ENCODE results near the gene VSTM1. TPM values are rescaled to one million over a fixed set of nuclear protein-coding genes. Genes with fewer than 3 reads are reported as not detected.

The VSTM1 gene
- total and polyA plus RNA-seq, 2 experiments from 2014 or later = not detected

GRCh38 chr19:54011507-54012211 is 52.0 kb downstream of the VSTM1 start:
- no peak for DNase-seq (ENCODE audit: low spot score)
- H3K4me2 ChIP-seq = no peak overlapping the region
- TF ChIP-seq EZH2 (IDR thresholded peaks at IDR 0.05; ENCODE audit: borderline replicate concordance) (no peak), EZH2phosphoT487 (IDR thresholded peaks at IDR 0.05; ENCODE audit: low read depth, severe bottlenecking, unreplicated experiment) (no peak), CTCF (IDR thresholded peaks at IDR 0.05; ENCODE audit: poor library complexity) (no peak)
- H2AFZ ChIP-seq = no peak overlapping the region
- no peaks in the 10 kb centered on the region for H4K20me1 ChIP-seq (ENCODE audit: insufficient read depth, poor library complexity, severe bottlenecking)
- H3K4me3 ChIP-seq = no peak overlapping the region
- H3K36me3 ChIP-seq (replicated peaks; ENCODE audit: insufficient read depth, low read depth) = no peaks in the 10 kb centered on the region
- no peaks in the 10 kb centered on the region for H3K27me3 ChIP-seq
- no peaks in the 10 kb centered on the region for H3K9me2 ChIP-seq (replicated peaks; ENCODE audit: insufficient read depth)
- H3K4me1 ChIP-seq (ENCODE audit: insufficient read depth) = no peaks in the 10 kb centered on the region
- no peak overlapping the region for H3K27ac ChIP-seq
- no peaks in the 10 kb centered on the region for H3K79me2 ChIP-seq
- WGBS (ENCODE audit: low lambda C conversion rate, missing lambda C conversion rate) = 64% methylated on average over 23 of the region's 36 CpGs
- H3K9me3 ChIP-seq (ENCODE audit: low read depth) = no peaks in the 10 kb centered on the region

- WGBS (ENCODE audit: low lambda C conversion rate, missing lambda C conversion rate) = 91% methylated on average over 6 of the region's 6 CpGs
- no peaks in the 10 kb centered on the region for H3K27me3 ChIP-seq
These were observed 53.2 kb downstream of the VSTM1 start for GRCh38 chr19:54010474-54010873.

GRCh38 chr19:54009440-54009839 is 54.3 kb downstream of the VSTM1 start:
- H3K4me2 ChIP-seq = no peak overlapping the region
- H2AFZ ChIP-seq = no peak overlapping the region

More at GRCh38 chr19:54010474-54010873, 53.2 kb downstream of the VSTM1 start:
- Histone ChIP-seq H3K36me3 (replicated peaks; ENCODE audit: insufficient read depth, low read depth) (no peaks in the 10 kb centered on the region), H3K4me1 (ENCODE audit: insufficient read depth) (no peaks in the 10 kb centered on the region), H3K4me3 (no peak overlapping the region), H3K4me2 (no peak overlapping the region), H3K9me2 (replicated peaks; ENCODE audit: insufficient read depth) (no peaks in the 10 kb centered on the region), H4K20me1 (ENCODE audit: insufficient read depth, poor library complexity, severe bottlenecking) (no peaks in the 10 kb centered on the region), H2AFZ (no peak overlapping the region), H3K79me2 (no peaks in the 10 kb centered on the region), H3K9me3 (ENCODE audit: low read depth) (no peaks in the 10 kb centered on the region), H3K27ac (no peak overlapping the region)
- no peak for DNase-seq (ENCODE audit: low spot score)
- TF ChIP-seq EZH2phosphoT487 (IDR thresholded peaks at IDR 0.05; ENCODE audit: low read depth, severe bottlenecking, unreplicated experiment) = no peak

More at GRCh38 chr19:54009440-54009839, 54.3 kb downstream of the VSTM1 start:
- Histone ChIP-seq H3K9me2 (replicated peaks; ENCODE audit: insufficient read depth) (no peaks in the 10 kb centered on the region), H3K36me3 (replicated peaks; ENCODE audit: insufficient read depth, low read depth) (no peaks in the 10 kb centered on the region), H3K4me3 (no peak overlapping the region), H3K9me3 (ENCODE audit: low read depth) (no peaks in the 10 kb centered on the region), H4K20me1 (ENCODE audit: insufficient read depth, poor library complexity, severe bottlenecking) (no peaks in the 10 kb centered on the region), H3K27ac (no peak overlapping the region), H3K4me1 (ENCODE audit: insufficient read depth) (no peaks in the 10 kb centered on the region), H3K27me3 (no peaks in the 10 kb centered on the region), H3K79me2 (no peaks in the 10 kb centered on the region)
- no peak for DNase-seq (ENCODE audit: low spot score)
- TF ChIP-seq EZH2phosphoT487 (IDR thresholded peaks at IDR 0.05; ENCODE audit: low read depth, severe bottlenecking, unreplicated experiment) (no peak), CTCF (IDR thresholded peaks at IDR 0.05; ENCODE audit: poor library complexity) (no peak), EZH2 (IDR thresholded peaks at IDR 0.05; ENCODE audit: borderline replicate concordance) (no peak)
- 88% methylated on average over 8 of the region's 8 CpGs for WGBS (ENCODE audit: low lambda C conversion rate, missing lambda C conversion rate)

All from hepatocyte (in vitro differentiated cells).